Renal cortical epithelial cell (primary cell): ENCODE results near the gene PTX3. TPM values are rescaled to one million over a fixed set of nuclear protein-coding genes. Genes with fewer than 3 reads are reported as not detected.

Experiments used
- DNase-seq: peaks from one replicate; pipeline ENCODE4 v3.0.0-alpha.2; 2011; ENCODE audit warnings: low read depth
- total RNA-seq: library from RNA; depleted of rRNA; stranded (reverse); fragments of >200 nt; gene quantifications from 2 replicates; pipeline ENCODE4 v1.2.3, GENCODE V29; 2014

PTX3 gene
- total RNA-seq, 1 donor from 2014 or later, result 2.5 TPM

DNA sequence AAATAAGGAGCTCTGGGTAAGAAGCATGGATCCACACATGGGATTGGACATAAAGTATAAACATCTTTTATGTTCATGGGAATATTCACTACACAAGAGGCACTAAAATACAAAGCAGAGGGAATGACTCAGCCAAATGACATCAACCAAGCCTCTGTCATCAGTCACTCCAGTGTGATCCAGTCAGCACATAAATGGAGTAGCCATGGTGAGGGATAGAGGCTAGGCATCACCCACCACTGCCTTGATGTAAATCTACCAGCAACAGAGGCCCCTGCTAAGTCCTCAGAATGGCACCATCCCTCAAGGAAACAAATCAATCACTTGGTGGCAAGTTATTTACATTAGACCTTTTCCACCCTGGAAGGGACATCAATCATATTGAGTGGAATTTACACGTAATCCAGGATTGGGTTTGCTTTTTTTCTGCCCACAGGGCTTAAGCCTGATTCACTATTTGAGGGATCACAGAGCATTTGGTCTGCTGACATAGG lies 39.3 kb downstream of the PTX3 start:
- peak; percentile 68 for DNase-seq

DNA sequence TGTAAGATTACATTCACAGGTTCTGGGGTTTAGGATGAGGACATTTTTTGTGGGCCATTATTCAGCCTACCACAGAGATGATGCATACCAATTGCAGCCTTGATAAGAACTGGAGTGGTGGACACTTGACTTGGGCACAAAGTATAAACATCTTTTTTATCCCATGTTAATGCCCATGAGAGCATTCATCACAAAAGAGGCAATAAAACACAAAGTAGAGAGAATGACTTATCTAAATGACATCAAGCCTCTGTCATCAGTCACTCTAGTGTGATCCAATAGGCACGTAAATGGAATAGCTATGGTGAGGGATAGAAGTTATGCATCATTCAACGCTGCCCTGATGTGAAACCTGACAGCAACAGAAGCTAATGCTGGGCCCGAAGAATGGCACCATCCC lies 40.8 kb downstream of the PTX3 start:
- peak; percentile 21 for DNase-seq

DNA sequence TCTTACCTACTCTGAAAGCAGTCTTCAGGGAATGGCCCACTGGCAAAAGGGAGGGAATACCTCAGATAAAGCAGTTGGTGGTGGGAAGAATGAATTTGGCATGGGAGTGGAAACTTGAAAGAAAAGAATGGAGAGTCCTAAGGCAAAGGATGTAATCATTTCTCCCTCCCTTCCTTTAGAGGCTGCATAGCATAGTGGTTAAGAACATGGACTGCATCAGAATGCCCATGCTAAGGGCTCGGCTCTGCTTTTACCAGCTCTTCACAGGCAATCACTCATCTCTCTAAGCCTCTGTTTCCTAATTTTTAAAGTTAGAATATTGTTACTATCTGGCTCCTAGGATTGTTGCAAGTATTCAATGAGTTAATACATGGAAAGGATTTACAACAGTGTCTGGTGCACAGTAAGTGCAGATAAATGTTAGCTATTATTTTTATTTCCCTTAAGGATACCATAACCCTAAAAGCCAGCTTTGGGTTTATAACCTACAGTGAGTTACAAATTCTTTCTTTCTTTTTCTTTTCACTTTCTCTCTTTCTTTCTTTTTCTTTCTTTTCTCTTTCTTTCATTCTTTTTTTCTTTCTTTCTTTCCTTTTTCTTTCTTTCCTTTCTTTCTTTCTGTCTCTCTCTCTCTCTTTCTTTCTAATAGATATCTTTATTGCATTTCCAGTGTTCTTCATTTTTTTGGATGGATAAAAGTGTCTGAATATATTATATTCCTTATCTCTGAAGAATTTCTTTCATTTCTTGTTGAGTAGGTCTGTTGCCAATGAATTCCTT lies 43.0 kb downstream of the PTX3 start:
- no peak for DNase-seq

DNA sequence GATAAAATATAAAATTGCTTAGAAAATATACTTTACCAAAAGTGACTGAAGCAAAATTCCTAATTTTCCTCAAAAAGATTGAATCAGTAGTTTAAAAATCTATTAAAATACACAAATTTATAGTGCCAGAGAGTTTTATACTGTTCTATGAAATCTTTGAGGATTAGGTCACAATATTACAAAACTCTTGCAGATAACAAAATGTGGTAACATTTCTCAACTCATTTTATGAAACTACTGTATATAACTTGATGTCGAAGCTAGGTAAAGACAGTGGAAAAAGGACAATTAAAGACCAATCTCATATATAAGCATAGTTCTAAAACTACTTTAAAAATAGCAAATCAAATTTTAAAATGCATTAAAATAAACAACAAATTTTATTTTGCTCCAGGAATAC lies 50.7 kb downstream of the PTX3 start:
- no peak for DNase-seq

DNA sequence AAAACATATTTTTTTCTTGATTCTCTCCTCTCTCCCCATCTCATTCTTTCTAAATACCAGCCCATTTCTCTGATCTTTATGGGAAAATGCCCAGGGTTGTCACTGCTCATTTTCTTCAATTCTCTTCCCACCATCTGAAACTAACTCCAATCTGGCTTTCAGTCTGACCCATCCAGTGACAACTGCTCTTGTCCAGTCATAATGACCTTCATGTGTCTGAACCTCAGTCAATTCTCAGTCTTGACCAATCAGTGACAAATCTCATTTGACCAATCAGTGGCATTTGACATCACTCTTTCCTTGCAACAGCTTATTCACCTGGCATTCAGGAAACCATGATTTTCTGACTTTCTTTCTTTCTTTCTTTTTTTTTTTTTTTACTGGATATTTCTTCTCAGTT lies 51.5 kb downstream of the PTX3 start:
- no peak for DNase-seq

DNA sequence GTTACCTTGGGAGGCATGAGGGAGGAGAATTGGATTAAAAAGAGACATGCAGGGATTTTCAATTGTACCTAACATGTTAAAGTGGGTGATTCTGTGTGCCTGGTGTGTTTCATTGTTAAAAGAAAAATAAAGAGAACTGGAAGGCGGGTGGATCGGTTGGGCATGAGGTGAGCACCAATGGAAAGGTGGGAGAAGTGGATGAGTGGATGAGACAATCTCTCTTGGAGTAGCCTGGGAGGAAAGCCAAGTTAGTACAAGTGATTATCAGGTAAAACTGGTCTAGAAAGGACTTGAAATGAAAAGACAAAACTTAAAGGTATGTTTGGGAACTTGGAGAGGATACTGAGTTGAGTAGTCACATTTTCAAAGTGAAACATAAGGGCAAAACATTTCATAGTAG lies 54.5 kb downstream of the PTX3 start:
- no peak for DNase-seq

Other genes starting within 250 kb of the PTX3 start
- 15.5 and 19.3 TPM in 2 replicates for gene VEPH1, start 66.6 kb downstream of the PTX3 start, total RNA-seq